H9 (cell line): ENCODE measurements around the gene GNAO1. TPM values are rescaled to one million over a fixed set of nuclear protein-coding genes. Genes with fewer than 3 reads are reported as not detected.

Source experiments
- DNase-seq: peaks from one replicate; pipeline ENCODE4 v3.0.0-alpha.2; 2017
- H2AFZ ChIP-seq: one replicate; pipeline ENCODE4 v1.6.1; 2013; ENCODE audit warnings: mild to moderate bottlenecking, low read length, control low read depth, moderate library complexity
- H2AK5ac ChIP-seq: 2 replicates; pipeline ENCODE4 v1.6.1; 2013; ENCODE audit warnings: low read length, control low read depth, mixed read lengths; ENCODE audit not compliant: insufficient read length
- H2BK120ac ChIP-seq: one replicate; pipeline ENCODE4 v1.6.1; 2013; ENCODE audit warnings: low read depth, mild to moderate bottlenecking, low read length, control low read depth, inconsistent platforms; ENCODE audit not compliant: poor library complexity, severe bottlenecking
- H2BK12ac ChIP-seq: 2 replicates; pipeline ENCODE4 v1.6.1; 2013; ENCODE audit warnings: low read length, control low read depth, mixed read lengths, low read depth; ENCODE audit not compliant: insufficient read length
- H2BK15ac ChIP-seq: 2 replicates; pipeline ENCODE4 v1.6.1; 2013; ENCODE audit warnings: low read depth, low read length, control low read depth
- H2BK20ac ChIP-seq: one replicate; pipeline ENCODE4 v1.6.1; 2013; ENCODE audit warnings: low read depth, mild to moderate bottlenecking, low read length, control low read depth, inconsistent platforms; ENCODE audit not compliant: poor library complexity, severe bottlenecking
- H2BK5ac ChIP-seq: 2 replicates; pipeline ENCODE4 v1.6.1; 2013; ENCODE audit warnings: low read length, control low read depth, mixed read lengths; ENCODE audit not compliant: insufficient read length
- H3K14ac ChIP-seq: 2 replicates; pipeline ENCODE4 v1.6.1; 2013; ENCODE audit warnings: low read length, control low read depth; ENCODE audit not compliant: insufficient read depth
- H3K18ac ChIP-seq: 2 replicates; pipeline ENCODE4 v1.6.1; 2013; ENCODE audit warnings: low read depth, mild to moderate bottlenecking, mixed read lengths, low read length, control low read depth; ENCODE audit not compliant: insufficient read length
- H3K23ac ChIP-seq: 2 replicates; pipeline ENCODE4 v1.6.1; 2013; ENCODE audit warnings: low read length, control low read depth, mixed read lengths, low read depth; ENCODE audit not compliant: insufficient read length
- H3K23me2 ChIP-seq: 2 replicates; pipeline ENCODE4 v1.6.1; 2013; ENCODE audit warnings: low read depth, mild to moderate bottlenecking, mixed read lengths, low read length, control low read depth; ENCODE audit not compliant: insufficient read length, poor library complexity, severe bottlenecking
- H3K27ac ChIP-seq: 2 replicates; pipeline ENCODE4 v1.5.1; 2013; ENCODE audit warnings: low read length, control low read depth, mixed read lengths, low read depth; ENCODE audit not compliant: insufficient read length
- H3K27me3 ChIP-seq: 2 replicates; pipeline ENCODE4 v1.6.1; 2013; ENCODE audit warnings: low read length, control low read depth, inconsistent platforms; ENCODE audit not compliant: insufficient read depth
- H3K4ac ChIP-seq: 2 replicates; pipeline ENCODE4 v1.6.1; 2013; ENCODE audit warnings: low read depth, mild to moderate bottlenecking, control low read depth, inconsistent platforms, low read length, moderate library complexity
- H3K4me1 ChIP-seq: 2 replicates; pipeline ENCODE4 v1.6.1; 2013; ENCODE audit warnings: low read length, control low read depth, inconsistent platforms; ENCODE audit not compliant: insufficient read depth
- H3K4me2 ChIP-seq: 2 replicates; pipeline ENCODE4 v1.6.1; 2013; ENCODE audit warnings: low read length, control low read depth, mixed read lengths; ENCODE audit not compliant: insufficient read length, insufficient read depth
- H3K56ac ChIP-seq: 2 replicates; pipeline ENCODE4 v1.6.1; 2013; ENCODE audit warnings: low read depth, mild to moderate bottlenecking, mixed read lengths, low read length, control low read depth; ENCODE audit not compliant: insufficient read length
- H3K79me1 ChIP-seq: 2 replicates; pipeline ENCODE4 v1.6.1; 2013; ENCODE audit warnings: low read depth, mild to moderate bottlenecking, moderate library complexity, low read length, control low read depth, inconsistent platforms; ENCODE audit not compliant: insufficient read depth, poor library complexity, severe bottlenecking
- H3K79me2 ChIP-seq: 2 replicates; pipeline ENCODE4 v1.6.1; 2013; ENCODE audit warnings: low read length, control low read depth, inconsistent platforms; ENCODE audit not compliant: insufficient read depth
- H3K9ac ChIP-seq: 2 replicates; pipeline ENCODE4 v1.6.1; 2013; ENCODE audit warnings: low read length, control low read depth, mixed read lengths; ENCODE audit not compliant: insufficient read length; ENCODE audit errors: extremely low read depth
- H3K9me3 ChIP-seq: one replicate; pipeline ENCODE4 v1.6.1; 2013; ENCODE audit warnings: low read depth, low read length, inconsistent platforms; ENCODE audit not compliant: control insufficient read depth
- H3T11ph ChIP-seq: one replicate; pipeline ENCODE4 v1.6.1; 2013; ENCODE audit warnings: mild to moderate bottlenecking, low read length, control low read depth, inconsistent platforms
- H4K20me1 ChIP-seq: one replicate; pipeline ENCODE4 v1.6.1; 2013; ENCODE audit not compliant: control insufficient read depth, insufficient read length, insufficient read depth
- H4K5ac ChIP-seq: 2 replicates; pipeline ENCODE4 v1.6.1; 2013; ENCODE audit warnings: low read depth, mild to moderate bottlenecking, mixed read lengths, low read length, control low read depth; ENCODE audit not compliant: insufficient read length
- H4K8ac ChIP-seq: replicated peaks from 2 replicates; pipeline ENCODE4 v1.6.1; 2013; ENCODE audit warnings: low read length, control low read depth, mixed read lengths, low read depth; ENCODE audit not compliant: insufficient read length
- H4K91ac ChIP-seq: 2 replicates; pipeline ENCODE4 v1.6.1; 2013; ENCODE audit warnings: low read depth, mild to moderate bottlenecking, moderate library complexity, mixed read lengths, low read length, control low read depth; ENCODE audit not compliant: insufficient read length
- H3K27ac Mint-ChIP-seq, 3 experiments: 2 replicates in 2 of 3; 3 replicates in 1 of 3; pipeline ENCODE4 v1.8.0; 2020 to 2021; ENCODE audit warnings: mixed read lengths in 3 of 3, mild to moderate bottlenecking in 1 of 3, moderate library complexity in 1 of 3
- H3K27me3 Mint-ChIP-seq: 2 replicates; pipeline ENCODE4 v1.8.0; 2021; ENCODE audit warnings: low read depth, mild to moderate bottlenecking, moderate library complexity, mixed read lengths
- H3K36me3 Mint-ChIP-seq, 3 experiments: 2 replicates in 2 of 3; 3 replicates in 1 of 3; pipeline ENCODE4 v1.8.0; 2020 to 2021; ENCODE audit warnings: low read depth in 3 of 3, mixed read lengths in 3 of 3; ENCODE audit not compliant: insufficient read depth in 1 of 3
- H3K4me1 Mint-ChIP-seq, 2 experiments: 2 replicates each; pipeline ENCODE4 v1.8.0; 2020; ENCODE audit warnings: mixed read lengths in 2 of 2
- H3K4me3 Mint-ChIP-seq, 2 experiments: 2 replicates in 1 of 2; 3 replicates in 1 of 2; pipeline ENCODE4 v1.8.0; 2020 to 2021; ENCODE audit warnings: mild to moderate bottlenecking in 2 of 2, mixed read lengths in 2 of 2, moderate library complexity in 1 of 2
- H3K9me3 Mint-ChIP-seq, 2 experiments: 2 replicates in 1 of 2; 3 replicates in 1 of 2; pipeline ENCODE4 v1.8.0; 2020; ENCODE audit warnings: mild to moderate bottlenecking in 2 of 2, mixed read lengths in 2 of 2, moderate library complexity in 1 of 2
- CTCF ChIP-seq: fragments of 200-600 bp; sonication (generic); conservative IDR thresholded peaks from 3 replicates; pipeline ENCODE4 v1.8.0; 2021; ENCODE audit warnings: antibody characterized with exemption, mild to moderate bottlenecking
- total RNA-seq: library from RNA; stranded (reverse); gene quantifications from 2 replicates; pipeline ENCODE4 v1.2.1, GENCODE V29; 2021

Gene GNAO1
- total RNA-seq, 1 experiment from 2014 or later: 16.9 TPM

DNA sequence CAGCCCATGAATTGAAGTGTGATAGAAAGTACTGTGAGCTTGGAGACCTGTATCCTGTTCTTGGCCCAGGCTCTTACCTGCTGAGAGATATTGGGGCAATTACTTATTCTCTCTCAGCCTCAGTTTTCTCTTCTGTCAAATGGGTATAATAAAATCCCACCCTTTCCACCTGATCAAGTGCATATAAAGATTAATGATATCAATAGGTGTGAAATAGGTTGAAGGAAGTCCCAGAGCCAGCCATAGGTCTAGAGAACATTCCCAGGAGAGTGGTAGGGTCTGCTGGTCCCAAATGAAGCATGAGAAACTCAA, 81.2 kb downstream of the GNAO1 start:
- Histone ChIP-seq H3T11ph (no peak overlapping the region), H3K27ac (no peak overlapping the region), H3K56ac (no peak overlapping the region), H4K8ac (no peak overlapping the region), H4K91ac (no peak overlapping the region), H3K23me2 (no peaks in the 10 kb centered on the region), H3K4ac (no peak overlapping the region), H4K20me1 (no peaks in the 10 kb centered on the region), H3K4me1 (peaks cover 15% of the 10 kb centered on the region; the same call in 1 of the 2 replicates), H2BK20ac (no peak overlapping the region), H4K5ac (no peak overlapping the region), H2AFZ (no peak overlapping the region), H3K79me1 (no peaks in the 10 kb centered on the region), H2BK120ac (no peak overlapping the region), H3K18ac (no peak overlapping the region), H2BK15ac (no peak overlapping the region), H3K4me2 (no peak overlapping the region), H3K23ac (no peak overlapping the region), H2BK12ac (no peak overlapping the region), H2AK5ac (no peak overlapping the region), H2BK5ac (no peak overlapping the region), H3K79me2 (no peaks in the 10 kb centered on the region), H3K14ac (no peak overlapping the region), H3K9me3 (no peaks in the 10 kb centered on the region), H3K9ac (no peak overlapping the region), H3K27me3 (no peaks in the 10 kb centered on the region)
- H3K36me3 Mint-ChIP-seq: peaks cover 10 to 22% (median 20%) of the 10 kb centered on the region in 3 experiments
- no peak overlapping the region for H3K4me3 Mint-ChIP-seq
- H3K27me3 Mint-ChIP-seq: no peaks in the 10 kb centered on the region; the same call in 1 of the 2 replicates
- peaks cover 34 to 42% of the 10 kb centered on the region in 2 experiments for H3K4me1 Mint-ChIP-seq
- no peak for TF ChIP-seq CTCF
- DNase-seq: no peak
- peaks cover 15% of the 10 kb centered on the region in 2 experiments for H3K9me3 Mint-ChIP-seq
- H3K27ac Mint-ChIP-seq: no peak overlapping the region
